Skin epidermis (tissue), 12 donors: ENCODE results near the gene ELAVL4.

ENCODE experiments used
- H3K27ac ChIP-seq, 21 experiments: fragments of 200-600 bp; sonication (generic) in 11 of 21; one replicate each; pipeline ENCODE4 v1.5.0; 2020; ENCODE audit warnings: mild to moderate bottlenecking in 3 of 21, inconsistent platforms in 2 of 21, moderate library complexity in 2 of 21
- H3K4me3 ChIP-seq, 7 experiments: fragments of 200-600 bp; sonication (generic) in 2 of 7; one replicate each; pipeline ENCODE4 v1.5.0; 2020; ENCODE audit warnings: inconsistent platforms in 2 of 7, mild to moderate bottlenecking in 2 of 7, moderate library complexity in 1 of 7

The ELAVL4 gene

DNA sequence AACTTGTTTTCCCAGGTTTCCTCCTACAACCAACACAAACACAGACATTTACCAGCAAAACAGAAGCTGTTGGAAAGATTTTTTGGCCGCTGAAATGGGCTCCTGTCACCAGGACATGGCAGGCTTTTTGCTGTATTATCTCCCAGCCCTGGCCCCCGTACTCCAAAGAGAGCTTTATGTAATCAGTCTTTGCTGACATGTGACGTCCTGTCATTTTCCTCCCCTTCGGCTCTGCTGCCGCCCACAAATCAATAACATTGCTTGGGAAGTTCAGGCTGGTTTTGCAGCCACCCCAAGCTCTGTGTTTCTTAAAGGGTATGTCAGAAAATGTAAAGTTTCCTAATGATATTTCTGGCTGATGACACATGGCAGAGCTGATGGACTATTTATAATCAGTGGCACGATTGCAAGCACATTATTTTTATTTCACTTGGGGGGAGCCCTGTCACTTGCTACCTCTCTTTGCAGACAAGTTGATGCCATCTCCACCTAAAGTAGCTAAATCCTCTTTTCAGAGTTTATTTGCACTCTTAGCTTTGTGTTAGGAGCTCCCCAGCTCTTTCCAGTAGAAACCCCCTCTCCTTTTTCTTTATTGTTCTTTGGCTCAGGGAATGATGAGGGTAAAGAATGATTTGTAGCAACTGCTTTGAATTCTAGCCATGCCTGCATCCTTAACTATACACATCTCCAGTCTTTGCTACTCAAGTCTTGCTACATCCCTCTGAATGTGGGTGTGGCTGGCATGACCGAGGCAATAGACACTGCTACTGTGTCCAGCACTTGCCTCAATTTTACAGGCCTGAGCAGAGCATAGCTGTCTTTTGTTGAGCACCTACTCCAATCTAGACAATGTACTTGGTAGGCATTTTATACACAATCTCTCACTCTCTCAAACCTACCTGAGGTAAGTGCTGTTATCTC is 67.3 kb downstream of the ELAVL4 start:
- Histone ChIP-seq H3K27ac (no peak overlapping the region), H3K4me3 (no peak overlapping the region)

DNA sequence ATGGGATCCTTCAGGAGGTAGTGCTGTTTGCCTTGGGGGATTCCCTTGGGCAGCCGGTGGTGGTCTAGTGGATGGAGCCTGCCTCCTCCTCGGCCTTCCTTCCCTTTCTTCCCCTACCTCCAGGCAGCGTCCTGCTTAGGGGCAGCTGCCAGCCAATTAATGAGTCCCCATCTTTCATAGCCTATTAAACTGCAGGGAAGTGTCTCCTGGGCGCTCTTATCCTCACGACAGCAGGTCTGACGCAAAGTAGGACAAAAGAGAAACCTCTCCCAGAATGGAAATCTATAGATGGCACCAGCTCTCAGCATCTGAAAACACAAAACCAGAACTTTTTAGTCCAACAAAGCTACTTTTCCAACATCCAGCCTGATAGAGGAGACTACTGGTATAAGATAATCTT is 69.3 kb downstream of the ELAVL4 start:
- Histone ChIP-seq H3K27ac (no peak overlapping the region), H3K4me3 (no peak overlapping the region)

DNA sequence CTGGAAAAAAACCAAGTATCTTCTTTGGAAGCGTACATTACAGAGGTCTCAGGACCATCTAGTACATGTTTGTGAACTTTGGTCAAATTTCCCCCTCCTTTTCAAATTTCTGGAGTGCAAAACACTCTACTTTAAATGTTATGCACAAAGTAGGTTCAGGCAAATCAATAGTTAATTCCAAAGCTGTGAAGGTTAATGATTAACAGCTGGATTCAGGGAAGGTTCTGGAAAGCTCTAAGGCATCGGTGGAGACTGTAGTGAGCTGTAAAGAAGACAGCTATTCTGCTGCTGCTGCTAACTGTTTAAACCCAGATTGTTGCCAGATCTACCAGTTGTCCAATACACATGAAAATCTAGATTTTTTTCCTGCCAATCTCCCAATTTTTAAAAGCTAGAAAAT is 70.9 kb downstream of the ELAVL4 start:
- Histone ChIP-seq H3K27ac (no peak overlapping the region), H3K4me3 (no peak overlapping the region)

DNA sequence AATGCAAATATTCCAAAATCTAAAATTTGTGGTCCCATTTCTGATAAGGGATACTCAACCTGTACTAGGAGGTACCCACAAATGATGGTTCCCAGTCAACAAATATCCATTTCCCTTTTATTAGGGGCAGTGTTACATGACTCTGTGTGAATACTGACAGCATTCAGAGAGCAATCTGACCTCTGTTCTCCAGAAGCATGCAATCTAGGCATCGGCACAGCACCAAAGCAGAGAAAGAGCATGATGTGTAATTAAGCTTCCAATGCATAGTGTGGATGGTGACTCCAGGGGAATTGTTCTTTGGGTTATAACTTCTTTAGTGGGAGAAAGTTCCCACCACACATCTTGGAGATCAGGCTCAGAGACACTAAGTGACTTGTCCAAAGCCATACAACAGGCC is 71.6 kb downstream of the ELAVL4 start:
- Histone ChIP-seq H3K4me3 (no peak overlapping the region), H3K27ac (no peak overlapping the region)

DNA sequence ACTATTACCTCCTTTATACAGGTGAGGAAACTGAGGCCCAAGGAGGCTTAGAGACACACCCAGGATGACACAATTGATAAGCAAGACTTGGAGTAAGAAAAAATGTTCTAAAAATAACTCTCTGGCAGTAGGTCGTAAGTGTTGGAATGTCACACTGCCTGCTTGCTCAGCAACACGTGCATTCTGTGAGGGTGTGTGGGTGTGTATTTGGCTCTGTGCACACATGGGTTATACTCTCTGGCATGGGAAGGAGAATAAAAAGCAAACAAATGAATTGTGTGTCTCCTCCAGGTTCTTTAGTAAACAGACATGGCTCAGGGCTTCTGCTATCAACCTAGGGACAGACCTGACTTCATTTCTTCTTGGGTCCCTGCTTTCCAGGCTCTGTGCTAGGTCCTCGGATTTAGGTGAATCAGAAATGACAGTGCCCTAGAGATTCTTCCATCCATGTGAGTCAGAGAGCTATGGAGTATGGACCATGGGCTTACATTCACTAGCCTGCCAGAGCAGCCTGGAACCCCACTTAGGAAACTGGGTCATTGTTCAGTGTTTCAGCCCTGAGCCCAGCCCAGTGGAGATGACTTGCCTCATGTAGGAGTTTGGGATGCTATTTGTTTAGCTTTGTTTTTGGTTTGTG is 72.4 kb downstream of the ELAVL4 start:
- H3K27ac ChIP-seq = no peak overlapping the region

DNA sequence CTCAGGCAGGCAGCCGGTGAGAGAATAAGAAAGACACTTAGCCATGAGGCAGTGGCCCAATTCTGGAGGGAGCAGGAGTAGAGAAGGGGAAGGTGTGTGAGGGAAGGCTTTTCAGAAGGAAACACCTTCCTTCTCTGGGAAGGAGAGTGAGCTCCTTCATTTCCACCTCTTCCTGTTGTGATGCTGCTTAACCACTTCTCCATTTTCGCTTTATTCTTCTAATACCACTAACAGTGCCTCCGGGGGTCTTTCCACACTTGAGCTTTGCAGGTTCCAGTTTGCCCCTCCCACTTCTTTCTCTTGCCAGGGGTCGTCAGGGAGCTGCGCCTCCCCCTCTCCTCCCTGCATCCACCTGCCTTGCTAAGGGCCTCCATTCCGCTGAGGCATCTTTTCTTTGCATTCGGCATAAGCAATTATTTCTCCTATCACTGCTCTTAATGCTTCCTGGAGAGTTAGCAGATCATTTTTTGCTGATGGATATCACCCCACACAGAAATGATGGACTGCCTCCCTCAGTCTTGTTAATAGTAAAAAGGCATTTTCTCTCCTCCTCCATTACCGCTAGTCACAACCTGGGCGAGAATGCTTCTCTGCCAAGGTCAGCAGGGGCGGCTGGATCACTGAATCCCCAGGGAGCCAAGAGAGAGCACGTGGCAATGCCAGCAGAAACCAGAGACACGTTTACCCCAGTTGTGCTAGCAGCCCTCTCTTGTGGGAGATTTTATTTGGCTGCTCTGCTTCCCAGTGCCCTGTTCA is 74.8 kb downstream of the ELAVL4 start:
- Histone ChIP-seq H3K4me3 (no peak overlapping the region), H3K27ac (no peak overlapping the region)

More for the DNA sequence above, 72.4 kb downstream of the ELAVL4 start:
- no peak overlapping the region for H3K4me3 ChIP-seq

DNA sequence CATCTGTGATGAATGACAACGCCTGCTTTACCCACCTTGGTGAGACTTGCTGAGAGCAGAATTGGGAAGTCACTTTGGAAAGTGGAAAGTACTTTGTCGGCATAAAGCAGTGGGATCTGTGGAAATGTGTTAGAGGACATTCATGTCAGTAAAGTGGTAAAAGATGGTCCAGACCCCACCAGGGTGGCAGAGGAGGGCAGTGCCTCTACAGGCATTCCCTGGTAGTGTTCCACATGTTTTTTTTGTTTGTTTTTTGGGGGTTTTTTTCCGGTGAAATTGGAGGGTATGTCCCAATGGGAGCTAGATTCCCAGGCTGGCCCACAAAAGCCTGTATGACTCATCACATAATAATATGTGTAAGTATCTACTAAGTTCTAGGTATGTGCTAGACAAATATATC is 80.6 kb downstream of the ELAVL4 start:
- Histone ChIP-seq H3K4me3 (no peak overlapping the region), H3K27ac (no peak overlapping the region)

DNA sequence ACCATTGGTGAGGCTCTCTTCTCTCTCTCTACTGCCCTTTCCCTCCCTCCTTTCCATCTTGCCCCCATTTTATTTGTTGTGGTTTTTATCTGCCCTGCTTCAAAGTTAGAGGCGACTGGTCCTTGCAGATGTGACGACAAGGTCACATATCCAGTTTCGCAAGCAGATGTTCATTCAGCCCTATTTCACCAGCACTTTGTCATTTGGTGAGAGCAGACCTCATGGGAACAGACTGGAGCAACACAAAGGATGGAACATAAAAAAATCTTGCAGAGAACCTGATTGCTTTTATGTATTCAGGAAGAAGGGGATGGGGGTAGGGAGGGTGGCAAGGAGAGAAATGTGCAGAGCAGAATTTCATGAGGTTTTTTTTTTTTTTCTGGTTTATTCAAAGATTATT is 84.3 kb downstream of the ELAVL4 start:
- no peak overlapping the region for H3K4me3 ChIP-seq
- no peak overlapping the region for H3K27ac ChIP-seq

DNA sequence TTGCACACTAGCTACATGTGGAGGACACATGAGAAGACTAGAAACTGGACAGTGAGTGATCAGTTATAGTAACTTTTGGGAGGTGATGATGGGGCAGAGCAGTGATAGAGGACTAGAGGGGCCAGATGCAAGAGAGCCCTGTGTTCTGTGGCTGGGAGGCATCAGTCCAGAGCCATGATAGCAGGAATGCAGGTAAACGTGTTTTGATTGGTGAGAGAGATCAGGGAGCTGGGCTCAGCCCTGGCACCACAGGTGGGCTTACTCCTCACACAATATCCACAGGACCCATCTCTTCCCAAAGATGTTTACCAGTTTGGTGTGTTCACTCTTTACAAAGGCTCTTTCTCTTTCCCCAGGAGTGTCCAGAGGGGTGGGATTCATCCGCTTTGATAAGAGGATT is 86.5 kb downstream of the ELAVL4 start:
- no peak overlapping the region for H3K27ac ChIP-seq
- no peak overlapping the region for H3K4me3 ChIP-seq

DNA sequence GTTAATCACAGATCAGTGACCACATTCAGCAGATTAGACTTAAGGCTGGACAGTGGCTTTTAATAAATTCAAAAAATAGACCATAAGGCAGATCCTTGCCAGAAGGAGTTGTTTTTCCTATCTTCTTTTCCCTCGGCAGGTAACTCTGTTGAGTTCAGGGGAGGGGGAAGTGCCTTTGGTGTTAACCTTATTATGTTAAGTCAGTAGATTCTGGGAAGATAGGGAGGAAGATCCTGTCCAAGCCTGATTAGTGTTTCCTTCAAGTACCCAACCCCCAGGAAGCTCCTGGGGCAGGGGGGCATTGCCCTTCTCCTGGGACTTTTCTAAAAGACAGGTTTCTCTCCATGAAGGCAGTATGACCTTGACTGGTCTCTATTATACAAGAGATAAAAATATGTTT is 87.4 kb downstream of the ELAVL4 start:
- no peak overlapping the region for H3K27ac ChIP-seq
- H3K4me3 ChIP-seq = no peak overlapping the region

DNA sequence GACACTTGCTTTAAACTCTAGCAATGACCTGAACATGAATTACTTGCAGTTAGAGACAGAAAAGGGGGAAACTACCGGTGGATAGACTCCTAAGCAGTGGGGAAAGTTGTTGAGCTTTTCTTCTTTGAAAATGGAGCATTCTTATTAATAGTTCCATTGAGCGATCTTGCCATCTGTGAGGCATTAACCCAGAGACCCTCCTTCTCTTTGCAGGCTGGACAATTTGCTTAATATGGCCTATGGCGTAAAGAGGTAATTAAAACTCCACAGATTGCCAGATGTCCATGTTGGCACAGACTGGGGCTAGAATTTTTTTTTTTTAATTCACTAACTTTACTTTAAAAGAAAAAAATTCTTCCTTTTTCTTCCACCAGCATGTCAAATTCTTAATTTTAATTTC is 88.5 kb downstream of the ELAVL4 start:
- H3K27ac ChIP-seq = no peak overlapping the region

DNA sequence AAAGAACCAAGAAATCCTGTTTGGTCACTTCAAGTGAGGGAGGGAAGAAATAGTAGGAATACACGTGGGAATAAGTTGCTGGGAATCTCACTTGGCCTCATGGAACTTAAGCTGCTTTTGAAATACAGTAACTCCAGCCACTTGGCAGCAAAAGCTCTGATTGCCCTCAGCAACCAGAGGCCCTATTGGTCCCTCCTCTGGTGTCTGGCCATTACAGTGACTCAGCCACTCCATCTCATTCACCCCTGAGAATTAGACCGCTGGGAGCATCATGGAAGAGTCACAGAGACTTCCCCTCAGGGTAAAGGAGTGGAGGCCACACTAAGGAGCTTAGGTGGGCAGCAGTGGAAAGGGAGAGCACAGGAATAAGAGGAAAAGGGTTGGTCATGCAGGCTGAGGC is 99.6 kb downstream of the ELAVL4 start:
- Histone ChIP-seq H3K27ac (no peak overlapping the region), H3K4me3 (no peak overlapping the region)

More for the DNA sequence above, 88.5 kb downstream of the ELAVL4 start:
- no peak overlapping the region for H3K4me3 ChIP-seq

DNA sequence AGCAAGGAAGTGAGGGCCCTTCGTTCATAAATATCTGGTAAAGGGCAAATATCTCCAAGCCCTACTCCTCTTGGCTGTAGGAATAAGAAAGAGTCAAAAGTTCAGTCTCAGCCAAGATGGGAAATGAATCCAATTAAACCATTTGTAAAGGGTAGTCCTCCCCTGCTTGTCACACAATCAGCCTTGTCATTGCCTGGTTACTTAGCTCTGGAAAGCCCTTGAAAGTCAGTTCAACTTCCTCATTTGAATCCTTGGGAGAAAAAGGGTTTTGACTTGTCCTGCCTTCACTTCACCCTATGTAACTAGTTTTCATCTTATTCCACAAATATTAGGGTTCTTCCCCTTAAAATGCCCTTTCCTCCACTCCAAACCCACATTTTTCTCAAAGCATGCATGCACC is 100.0 kb downstream of the ELAVL4 start:
- no peak overlapping the region for H3K27ac ChIP-seq
- H3K4me3 ChIP-seq = no peak overlapping the region

DNA sequence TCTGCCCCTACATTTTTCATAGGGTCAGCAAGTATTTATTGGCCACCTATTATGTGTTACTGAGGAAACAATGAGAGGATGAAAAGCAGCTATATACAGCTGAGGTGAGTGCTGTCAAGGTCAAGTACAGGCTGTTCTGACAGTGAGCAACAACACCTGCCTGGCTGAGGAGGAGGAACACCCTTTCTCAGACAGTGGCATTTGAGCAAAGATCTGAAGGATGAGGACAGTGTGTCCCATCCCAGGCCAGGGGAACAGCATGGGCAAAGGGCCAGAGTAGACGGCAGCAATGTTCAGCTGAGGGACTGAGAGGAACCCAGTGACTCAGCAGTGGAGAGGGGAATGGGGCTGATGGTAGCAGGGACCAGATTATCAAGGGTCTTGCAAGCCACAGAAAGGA is 101.0 kb downstream of the ELAVL4 start:
- Histone ChIP-seq H3K27ac (no peak overlapping the region), H3K4me3 (no peak overlapping the region)

DNA sequence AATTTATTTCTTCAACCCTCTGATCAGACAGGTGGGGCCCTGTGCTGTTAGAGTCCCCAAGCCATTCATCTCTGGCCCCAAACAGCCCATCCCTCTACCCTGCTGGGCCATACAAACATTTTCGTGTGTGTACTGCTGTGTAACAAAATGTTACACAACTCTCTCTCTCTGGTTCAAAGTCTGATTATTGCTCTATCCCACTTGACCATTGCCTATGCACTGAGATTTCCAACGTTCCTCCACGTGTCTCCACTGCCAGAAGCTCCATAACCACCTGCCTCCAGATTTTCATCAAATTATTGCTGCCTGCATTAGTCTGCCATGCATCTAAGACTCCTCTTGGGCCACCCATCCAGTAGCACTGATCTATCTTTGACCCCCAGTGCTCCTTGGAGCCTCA is 104.8 kb downstream of the ELAVL4 start:
- Histone ChIP-seq H3K27ac (no peak overlapping the region), H3K4me3 (no peak overlapping the region)

DNA sequence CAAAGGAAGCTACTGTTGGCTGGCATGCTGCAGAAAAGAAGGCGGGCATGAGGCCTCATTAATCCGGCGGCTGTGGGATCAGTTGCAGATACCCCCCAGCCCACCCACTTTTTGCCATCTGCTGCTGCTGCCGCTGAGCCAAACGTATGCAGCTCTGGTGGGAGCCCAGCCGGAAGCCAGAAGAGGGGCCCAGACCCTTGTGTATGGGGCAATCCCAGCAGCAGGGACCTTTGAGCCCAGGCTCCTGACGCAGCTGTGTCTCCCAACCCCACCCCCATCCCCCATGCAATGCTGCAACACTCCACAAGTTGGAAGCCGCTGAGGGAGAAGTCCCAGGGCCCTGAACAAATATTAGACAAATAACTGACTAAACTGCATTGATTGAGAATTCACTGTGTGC is 106.0 kb downstream of the ELAVL4 start:
- no peak overlapping the region for H3K4me3 ChIP-seq
- H3K27ac ChIP-seq = no peak overlapping the region

DNA sequence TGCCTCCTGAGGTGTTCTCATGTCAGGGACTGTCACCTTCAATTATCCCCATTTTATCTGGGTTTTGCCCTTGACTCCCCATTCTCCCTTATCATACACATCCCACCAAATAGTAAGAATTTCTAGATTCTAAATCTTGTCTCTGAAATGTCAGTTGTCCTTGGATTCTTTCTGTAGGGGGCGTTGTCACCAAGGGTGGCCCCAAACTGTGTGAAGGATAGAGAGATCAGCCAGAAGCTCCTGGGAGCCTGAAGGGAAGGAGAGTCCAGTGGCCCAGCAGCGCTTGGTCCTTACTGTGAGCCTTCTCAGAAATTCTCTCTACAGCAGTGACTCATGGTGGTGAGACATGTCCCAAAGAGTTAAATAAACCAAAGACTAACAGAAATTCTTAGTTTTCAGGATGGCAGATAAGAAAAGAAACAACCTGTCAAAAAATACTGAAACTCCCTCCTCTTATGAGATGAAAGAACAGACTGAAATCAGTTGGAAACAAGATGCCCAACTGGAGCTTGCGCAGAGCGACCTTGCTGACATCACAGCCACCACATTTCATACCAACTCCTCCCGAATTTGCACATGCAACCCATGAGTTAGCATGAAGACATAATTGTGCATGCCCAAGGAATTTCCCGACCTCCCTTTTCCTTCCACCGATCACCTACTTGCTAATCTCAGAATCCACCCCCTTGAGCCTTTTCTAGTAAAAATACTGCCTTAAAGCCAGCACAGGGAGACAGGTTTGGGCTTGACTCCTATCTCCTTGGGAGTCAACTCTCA is 109.8 kb downstream of the ELAVL4 start:
- Histone ChIP-seq H3K27ac (no peak overlapping the region), H3K4me3 (no peak overlapping the region)

DNA sequence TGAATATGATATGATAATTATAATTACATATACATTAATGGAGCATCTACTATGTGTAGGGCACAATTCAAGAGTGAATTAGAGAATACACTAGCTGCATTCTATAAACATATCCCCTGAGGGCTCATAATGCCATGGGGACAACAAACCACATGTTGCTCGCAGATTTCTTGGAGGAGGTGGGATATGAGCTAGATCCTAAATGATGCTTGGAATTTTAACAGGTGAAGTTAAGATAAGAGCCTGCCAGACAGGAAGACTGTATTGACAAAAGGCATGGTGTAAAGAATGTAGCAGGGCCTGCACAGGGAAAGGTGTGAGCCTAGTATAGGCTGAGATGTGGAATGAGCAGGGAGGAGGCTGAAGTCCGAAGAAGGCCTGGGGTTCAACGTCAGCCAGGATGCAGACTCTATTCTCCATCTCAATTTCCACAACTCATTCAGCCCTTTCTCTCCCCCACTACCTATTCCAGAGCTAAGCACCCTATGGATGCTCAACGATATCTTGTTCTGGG is 120.2 kb downstream of the ELAVL4 start:
- no peak overlapping the region for H3K4me3 ChIP-seq
- no peak overlapping the region for H3K27ac ChIP-seq

DNA sequence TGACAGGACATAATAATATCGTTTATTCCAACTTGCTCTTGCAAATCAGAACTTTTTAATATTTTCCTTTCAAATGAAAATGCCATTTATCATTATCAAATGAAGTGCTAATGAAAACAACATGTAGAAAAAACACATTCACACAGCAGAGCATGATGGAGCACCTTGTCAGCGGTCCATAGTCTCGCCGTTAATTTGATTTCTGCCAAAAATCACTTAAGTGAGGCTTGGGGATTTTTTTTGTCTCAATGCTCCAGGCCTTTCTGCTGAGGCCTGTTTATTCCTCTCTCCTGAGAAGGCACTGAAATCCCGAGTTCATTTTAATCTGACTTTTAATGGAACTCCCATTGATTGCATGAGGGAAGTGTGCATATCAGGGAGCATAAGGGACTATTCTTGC is 122.5 kb downstream of the ELAVL4 start:
- H3K27ac ChIP-seq = no peak overlapping the region

DNA sequence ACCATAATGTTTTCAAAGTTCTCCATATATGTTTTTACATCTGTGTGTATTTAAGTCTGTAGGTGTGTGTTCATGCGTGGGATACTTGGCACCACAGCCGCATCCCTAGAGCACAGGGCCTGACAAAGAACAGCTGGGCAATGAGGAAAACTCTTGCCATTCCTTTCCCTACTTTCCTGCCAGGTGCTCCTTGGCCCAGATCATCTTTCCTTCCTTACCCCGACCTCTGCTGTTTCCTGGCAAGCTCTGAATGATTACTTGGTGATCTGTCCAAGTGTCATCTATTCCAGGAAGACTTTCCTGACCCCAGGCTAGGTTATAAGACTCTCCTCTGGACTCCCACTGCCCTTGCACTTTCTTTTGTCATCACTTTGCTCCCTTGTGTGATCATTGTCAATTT is 123.6 kb downstream of the ELAVL4 start:
- Histone ChIP-seq H3K4me3 (no peak overlapping the region), H3K27ac (no peak overlapping the region)

More for the DNA sequence above, 122.5 kb downstream of the ELAVL4 start:
- H3K4me3 ChIP-seq = no peak overlapping the region
